ENCODE data around the gene TIMM13.

Gene TIMM13

GRCh38 chr19:2436926-2437325 is 9.5 kb upstream of the TIMM13 start:
- TF ChIP-seq POLR2AphosphoS5 (IDR thresholded peaks at IDR 0.05; ENCODE audit: low read depth, low read length): no peak
- no peak for TF ChIP-seq TAF1 (IDR thresholded peaks at IDR 0.05; ENCODE audit: borderline replicate concordance, low read depth, low read length)
- no peak for TF ChIP-seq POLR2A (IDR thresholded peaks at IDR 0.05; ENCODE audit: low read depth, low read length)
- FAIRE-seq: no peak
- no peak for DNase-seq (ENCODE audit: insufficient read length)

GRCh38 chr19:2436384-2436783 is 9.0 kb upstream of the TIMM13 start:
- TF ChIP-seq POLR2A (IDR thresholded peaks at IDR 0.05; ENCODE audit: low read depth, low read length) (no peak), POLR2AphosphoS5 (IDR thresholded peaks at IDR 0.05; ENCODE audit: low read depth, low read length) (no peak), TAF1 (IDR thresholded peaks at IDR 0.05; ENCODE audit: borderline replicate concordance, low read depth, low read length) (no peak)
- FAIRE-seq (no peak), DNase-seq (ENCODE audit: insufficient read length) (no peak)

- TF ChIP-seq POLR2AphosphoS5 (IDR thresholded peaks at IDR 0.05; ENCODE audit: low read depth, low read length): no peak
- TF ChIP-seq TAF1 (IDR thresholded peaks at IDR 0.05; ENCODE audit: borderline replicate concordance, low read depth, low read length): no peak
- TF ChIP-seq POLR2A (IDR thresholded peaks at IDR 0.05; ENCODE audit: low read depth, low read length): no peak
- FAIRE-seq (no peak), DNase-seq (ENCODE audit: insufficient read length) (no peak)
Measured at GRCh38 chr19:2434721-2435265, 7.4 kb upstream of the TIMM13 start.

- FAIRE-seq (no peak), DNase-seq (ENCODE audit: insufficient read length) (no peak)
- TF ChIP-seq POLR2AphosphoS5 (IDR thresholded peaks at IDR 0.05; ENCODE audit: low read depth, low read length): no peak
- 0 out of 2 replicates have a peak, but pooled peaks have one; percentile 30 for TF ChIP-seq POLR2A (IDR thresholded peaks at IDR 0.05; ENCODE audit: low read depth, low read length)
Measured at GRCh38 chr19:2434267-2434666, 6.9 kb upstream of the TIMM13 start.

- DNase-seq (ENCODE audit: insufficient read length): no peak
- FAIRE-seq: no peak
- no peak for TF ChIP-seq POLR2A (IDR thresholded peaks at IDR 0.05; ENCODE audit: low read depth, low read length)
- no peak for TF ChIP-seq TAF1 (IDR thresholded peaks at IDR 0.05; ENCODE audit: borderline replicate concordance, low read depth, low read length)
- no peak for TF ChIP-seq POLR2AphosphoS5 (IDR thresholded peaks at IDR 0.05; ENCODE audit: low read depth, low read length)
Measured at GRCh38 chr19:2433854-2434253, 6.5 kb upstream of the TIMM13 start.

- no peak for FAIRE-seq
- TF ChIP-seq TAF1 (IDR thresholded peaks at IDR 0.05; ENCODE audit: borderline replicate concordance, low read depth, low read length): no peak
- no peak for TF ChIP-seq POLR2A (IDR thresholded peaks at IDR 0.05; ENCODE audit: low read depth, low read length)
- no peak for TF ChIP-seq POLR2AphosphoS5 (IDR thresholded peaks at IDR 0.05; ENCODE audit: low read depth, low read length)
- DNase-seq (ENCODE audit: insufficient read length): no peak
Measured at GRCh38 chr19:2432131-2432848, 4.9 kb upstream of the TIMM13 start.

GRCh38 chr19:2431318-2432055 is 4.1 kb upstream of the TIMM13 start:
- no peak for TF ChIP-seq POLR2AphosphoS5 (IDR thresholded peaks at IDR 0.05; ENCODE audit: low read depth, low read length)
- no peak for TF ChIP-seq TAF1 (IDR thresholded peaks at IDR 0.05; ENCODE audit: borderline replicate concordance, low read depth, low read length)
- no peak for TF ChIP-seq POLR2A (IDR thresholded peaks at IDR 0.05; ENCODE audit: low read depth, low read length)
- FAIRE-seq: no peak
- no peak for DNase-seq (ENCODE audit: insufficient read length)

GRCh38 chr19:2429917-2430535 is 2.6 kb upstream of the TIMM13 start:
- DNase-seq (ENCODE audit: insufficient read length): no peak
- TF ChIP-seq POLR2AphosphoS5 (IDR thresholded peaks at IDR 0.05; ENCODE audit: low read depth, low read length) (peak; percentile 64; the same call in 1 of the 2 replicates), TAF1 (IDR thresholded peaks at IDR 0.05; ENCODE audit: borderline replicate concordance, low read depth, low read length) (no peak), POLR2A (IDR thresholded peaks at IDR 0.05; ENCODE audit: low read depth, low read length) (no peak)
- no peak for FAIRE-seq

- FAIRE-seq (no peak), DNase-seq (ENCODE audit: insufficient read length) (no peak)
- TF ChIP-seq POLR2AphosphoS5 (IDR thresholded peaks at IDR 0.05; ENCODE audit: low read depth, low read length) (no peak), POLR2A (IDR thresholded peaks at IDR 0.05; ENCODE audit: low read depth, low read length) (no peak), TAF1 (IDR thresholded peaks at IDR 0.05; ENCODE audit: borderline replicate concordance, low read depth, low read length) (no peak)
Measured at GRCh38 chr19:2428756-2429711, 1.6 kb upstream of the TIMM13 start.

GRCh38 chr19:2428321-2428690 is 920 bp upstream of the TIMM13 start:
- TF ChIP-seq POLR2AphosphoS5 (IDR thresholded peaks at IDR 0.05; ENCODE audit: low read depth, low read length): no peak
- no peak for TF ChIP-seq POLR2A (IDR thresholded peaks at IDR 0.05; ENCODE audit: low read depth, low read length)
- no peak for TF ChIP-seq TAF1 (IDR thresholded peaks at IDR 0.05; ENCODE audit: borderline replicate concordance, low read depth, low read length)
- FAIRE-seq (no peak), DNase-seq (ENCODE audit: insufficient read length) (no peak)

Data from GM12892 (cell line).